GM18507 (cell line): ENCODE measurements around the gene CDC42BPG.

ENCODE experiments used
- DNase-seq: peaks from one replicate; pipeline ENCODE4 v3.0.0; 2011; ENCODE audit warnings: low read depth; ENCODE audit not compliant: insufficient read length; ENCODE audit errors: extremely low spot score
- FAIRE-seq: peaks from 2 replicates; lab custom pipeline; 2011; peaks lifted over from hg19 to GRCh38; lab: Jason Lieb, UNC

The CDC42BPG gene

GRCh38 chr11:64844330-64845128, at the start of gene CDC42BPG:
CDC42BPG (minus strand) TSS chr11:64844653; CDS start chr11:64844569, 84 bp downstream.
- FAIRE-seq, result no peak

GRCh38 chr11:64893194-64894069, 49.0 kb upstream of the CDC42BPG start:
- DNase-seq (no peak), FAIRE-seq (peak; percentile 83)

More at GRCh38 chr11:64844330-64845128, at the start of gene CDC42BPG:
- DNase-seq, result peak; percentile 68

- no peak for FAIRE-seq
- no peak for DNase-seq
Observed at GRCh38 chr11:64892838-64893193, 48.4 kb upstream of the CDC42BPG start.

GRCh38 chr11:64892411-64892831, 48.0 kb upstream of the CDC42BPG start:
- FAIRE-seq (no peak), DNase-seq (no peak)

- no peak for FAIRE-seq
- no peak for DNase-seq
Observed at GRCh38 chr11:64891880-64892279, 47.4 kb upstream of the CDC42BPG start.

- DNase-seq, result no peak
- no peak for FAIRE-seq
Observed at GRCh38 chr11:64891215-64891848, 46.9 kb upstream of the CDC42BPG start.

- DNase-seq, result no peak
- no peak for FAIRE-seq
Observed at GRCh38 chr11:64890522-64890939, 46.1 kb upstream of the CDC42BPG start.

GRCh38 chr11:64888729-64889511, 44.5 kb upstream of the CDC42BPG start:
- no peak for DNase-seq
- FAIRE-seq, result no peak

- FAIRE-seq (no peak), DNase-seq (no peak)
Observed at GRCh38 chr11:64888406-64888728, 43.9 kb upstream of the CDC42BPG start.

GRCh38 chr11:64887757-64888405, 43.4 kb upstream of the CDC42BPG start:
- FAIRE-seq (peak; percentile 70), DNase-seq (peak; percentile 78)

- DNase-seq (no peak), FAIRE-seq (no peak)
Observed at GRCh38 chr11:64887234-64887756, 42.8 kb upstream of the CDC42BPG start.

GRCh38 chr11:64885367-64886286, 41.2 kb upstream of the CDC42BPG start:
- FAIRE-seq, result no peak
- DNase-seq, result no peak

GRCh38 chr11:64884019-64884418, 39.6 kb upstream of the CDC42BPG start:
- DNase-seq, result no peak
- FAIRE-seq, result no peak

- FAIRE-seq, result no peak
- DNase-seq, result no peak
Observed at GRCh38 chr11:64883575-64883974, 39.1 kb upstream of the CDC42BPG start.

- no peak for FAIRE-seq
- no peak for DNase-seq
Observed at GRCh38 chr11:64882243-64882642, 37.8 kb upstream of the CDC42BPG start.

- FAIRE-seq (no peak), DNase-seq (no peak)
Observed at GRCh38 chr11:64881476-64881875, 37.0 kb upstream of the CDC42BPG start.

GRCh38 chr11:64880240-64881001, 36.0 kb upstream of the CDC42BPG start:
- FAIRE-seq, result peak; percentile 81
- no peak for DNase-seq
